T47D (cell line): Measurements from ENCODE around the gene VGF.
"Not testable (repeated sequence)": the region's sequence is repeated elsewhere in the genome, so short reads cannot be mapped to it uniquely, and the experiment has no call there.

Experiments
- DNase-seq, 2 experiments: peaks; one replicate each; pipeline versions ENCODE4 v3.0.0 to v3.0.0-alpha.2; 2011 to 2012; ENCODE audit warnings: low read depth in 1 of 2, low spot score in 1 of 2
- JUND ChIP-seq: IDR thresholded peaks from 2 replicates; pipeline ENCODE4 v1.6.1; 2012; ENCODE audit warnings: low read depth
- in situ Hi-C: cut with HindIII; loops from 2 replicates; pipeline ENCODE4 v1.10.0; 2016; ENCODE audit warnings: low sequenced_read_pairs, low pct_unique_long_range_greater_than_20kb

Gene VGF

DNA sequence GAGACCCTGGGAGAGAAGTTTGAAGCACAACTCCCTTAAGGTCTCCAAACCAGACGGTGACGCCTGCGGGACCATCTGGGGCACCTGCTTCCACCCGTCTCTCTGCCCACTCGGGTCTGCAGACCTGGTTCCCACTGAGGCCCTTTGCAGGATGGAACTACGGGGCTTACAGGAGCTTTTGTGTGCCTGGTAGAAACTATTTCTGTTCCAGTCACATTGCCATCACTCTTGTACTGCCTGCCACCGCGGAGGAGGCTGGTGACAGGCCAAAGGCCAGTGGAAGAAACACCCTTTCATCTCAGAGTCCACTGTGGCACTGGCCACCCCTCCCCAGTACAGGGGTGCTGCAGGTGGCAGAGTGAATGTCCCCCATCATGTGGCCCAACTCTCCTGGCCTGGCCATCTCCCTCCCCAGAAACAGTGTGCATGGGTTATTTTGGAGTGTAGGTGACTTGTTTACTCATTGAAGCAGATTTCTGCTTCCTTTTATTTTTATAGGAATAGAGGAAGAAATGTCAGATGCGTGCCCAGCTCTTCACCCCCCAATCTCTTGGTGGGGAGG lies 27.6 kb downstream of the VGF start:
- TF ChIP-seq JUND, result no peak
- in situ Hi-C loops, result no loop called here
- DNase-seq, result no peak

DNA sequence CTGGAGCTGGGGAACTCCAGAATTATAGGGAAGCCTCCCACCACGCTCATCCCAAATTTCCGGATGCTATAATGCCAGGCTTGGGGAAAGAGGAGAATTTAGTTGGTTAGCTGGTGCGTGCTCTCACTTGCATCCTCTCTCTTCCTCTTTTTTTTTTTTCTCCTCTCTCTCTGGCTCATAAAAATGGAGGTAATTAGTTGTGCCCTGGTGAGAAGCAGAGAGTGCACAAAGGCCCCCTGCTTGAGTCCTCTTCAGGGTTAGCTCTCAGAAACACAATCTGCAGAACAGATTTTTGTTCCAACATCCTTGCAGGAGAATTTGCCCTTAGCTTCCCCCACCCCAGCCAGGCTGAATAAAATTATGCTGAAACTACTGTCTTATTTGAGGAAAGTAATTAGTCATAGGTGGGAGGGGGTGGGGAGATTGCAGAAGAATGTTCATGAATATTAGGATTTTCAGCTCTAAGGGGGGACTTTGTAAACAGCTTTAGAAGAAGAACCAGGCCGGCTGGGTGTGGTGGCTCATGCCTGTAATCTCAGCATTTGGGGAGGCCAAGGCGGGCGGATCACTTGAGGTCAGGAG lies 30.9 kb downstream of the VGF start:
- DNase-seq, result no peak
- in situ Hi-C loops, result no loop called here
- no peak for TF ChIP-seq JUND

GRCh38 chr7:101133621-101134398 lies 31.6 kb downstream of the VGF start:
- in situ Hi-C loops, result no loop called here
- DNase-seq, result no peak
- no peak for TF ChIP-seq JUND

GRCh38 chr7:101132626-101133600 lies 32.5 kb downstream of the VGF start:
- in situ Hi-C loops, DNase-seq: not testable (repeated sequence)

DNA sequence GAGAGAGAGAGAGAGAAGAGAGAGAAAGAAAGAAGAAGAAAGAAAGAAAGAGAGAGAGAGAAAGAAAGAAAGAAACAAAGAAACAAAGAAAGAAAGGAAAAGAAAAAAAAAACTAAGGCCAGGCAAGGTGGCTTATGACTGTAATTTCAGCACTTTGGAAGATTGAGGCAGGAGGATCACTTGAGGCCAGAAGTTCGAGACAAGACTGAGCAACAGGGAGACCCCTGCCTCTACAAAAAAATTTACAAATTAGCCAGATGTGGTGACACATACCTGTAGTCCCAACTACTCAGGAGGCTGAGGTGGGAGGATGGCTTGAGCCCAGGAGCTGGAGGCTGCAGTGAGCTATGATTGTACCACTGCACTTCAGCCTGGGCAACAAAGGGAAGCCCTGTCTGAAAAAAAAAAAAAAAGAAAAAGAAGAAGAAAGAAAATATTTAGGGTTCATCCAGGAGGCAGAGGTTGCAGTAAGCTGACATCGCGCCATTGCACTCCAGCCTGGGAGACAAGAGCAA lies 35.7 kb downstream of the VGF start:
- in situ Hi-C loops, result no loop called here
- DNase-seq, result no peak
- TF ChIP-seq JUND, result no peak

- no peak for DNase-seq
- TF ChIP-seq JUND, result no peak
- in situ Hi-C loops, result no loop called here
Measured at GRCh38 chr7:101128040-101128834, 37.1 kb downstream of the VGF start.

DNA sequence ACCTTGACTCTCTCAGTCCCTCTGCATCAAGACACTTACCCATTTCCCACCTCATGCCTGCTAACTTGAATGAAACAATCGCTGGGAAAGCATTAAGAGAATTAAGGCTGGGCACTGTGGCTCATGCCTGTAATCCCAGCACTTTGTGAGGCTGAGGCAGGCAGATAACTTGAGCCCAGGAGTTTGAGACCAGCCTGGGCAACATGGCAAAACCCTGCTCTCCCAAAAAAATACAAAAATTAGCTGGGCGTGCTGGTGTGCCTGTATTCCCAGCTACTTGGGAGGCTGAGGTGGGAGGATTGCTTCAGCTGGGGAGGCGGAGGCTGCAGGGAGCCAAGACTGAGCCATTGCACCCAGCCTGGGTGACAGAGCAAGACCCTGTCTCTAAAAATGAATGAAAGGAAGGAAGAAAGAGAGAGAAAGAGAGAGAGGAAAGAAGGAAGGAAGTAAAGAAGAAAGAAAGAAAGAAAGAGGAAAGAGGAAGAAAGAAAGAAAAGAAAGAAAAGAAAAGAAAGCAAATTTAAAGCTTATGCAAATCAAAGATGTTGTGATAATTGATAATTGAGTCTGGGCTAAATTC lies 37.8 kb downstream of the VGF start:
- DNase-seq, result no peak
- TF ChIP-seq JUND, result no peak
- in situ Hi-C loops, result no loop called here

DNA sequence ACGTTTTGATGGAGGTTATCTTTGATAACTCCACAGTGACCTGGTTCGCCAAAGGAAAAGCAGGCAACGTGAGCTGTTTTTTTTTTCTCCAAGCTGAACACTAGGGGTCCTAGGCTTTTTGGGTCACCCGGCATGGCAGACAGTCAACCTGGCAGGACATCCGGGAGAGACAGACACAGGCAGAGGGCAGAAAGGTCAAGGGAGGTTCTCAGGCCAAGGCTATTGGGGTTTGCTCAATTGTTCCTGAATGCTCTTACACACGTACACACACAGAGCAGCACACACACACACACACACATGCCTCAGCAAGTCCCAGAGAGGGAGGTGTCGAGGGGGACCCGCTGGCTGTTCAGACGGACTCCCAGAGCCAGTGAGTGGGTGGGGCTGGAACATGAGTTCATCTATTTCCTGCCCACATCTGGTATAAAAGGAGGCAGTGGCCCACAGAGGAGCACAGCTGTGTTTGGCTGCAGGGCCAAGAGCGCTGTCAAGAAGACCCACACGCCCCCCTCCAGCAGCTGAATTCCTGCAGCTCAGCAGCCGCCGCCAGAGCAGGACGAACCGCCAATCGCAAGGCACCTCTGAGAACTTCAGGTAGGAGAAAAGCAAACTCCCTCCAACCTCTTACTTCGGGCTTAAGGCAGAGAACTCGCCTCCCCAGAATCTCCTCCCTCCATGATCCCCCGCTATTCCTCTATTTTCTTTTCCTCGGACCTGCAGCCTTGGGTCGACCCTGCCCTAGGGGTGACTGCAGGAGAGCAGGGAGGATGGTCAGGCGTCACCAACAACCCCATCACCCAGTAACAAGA lies 38.5 kb downstream of the VGF start, which contains the start of gene SERPINE1:
TSS of gene SERPINE1 (plus strand) at position 454 of the 809 bp plus-strand sequence. CDS start 1,290 bp downstream, outside the sequence.
- no peak for TF ChIP-seq JUND
- no peak for DNase-seq
- in situ Hi-C loops, result no loop called here

- in situ Hi-C loops, result no loop called here
- DNase-seq, result no peak
- no peak for TF ChIP-seq JUND
Measured at GRCh38 chr7:101125989-101126650, 39.2 kb downstream of the VGF start.

DNA sequence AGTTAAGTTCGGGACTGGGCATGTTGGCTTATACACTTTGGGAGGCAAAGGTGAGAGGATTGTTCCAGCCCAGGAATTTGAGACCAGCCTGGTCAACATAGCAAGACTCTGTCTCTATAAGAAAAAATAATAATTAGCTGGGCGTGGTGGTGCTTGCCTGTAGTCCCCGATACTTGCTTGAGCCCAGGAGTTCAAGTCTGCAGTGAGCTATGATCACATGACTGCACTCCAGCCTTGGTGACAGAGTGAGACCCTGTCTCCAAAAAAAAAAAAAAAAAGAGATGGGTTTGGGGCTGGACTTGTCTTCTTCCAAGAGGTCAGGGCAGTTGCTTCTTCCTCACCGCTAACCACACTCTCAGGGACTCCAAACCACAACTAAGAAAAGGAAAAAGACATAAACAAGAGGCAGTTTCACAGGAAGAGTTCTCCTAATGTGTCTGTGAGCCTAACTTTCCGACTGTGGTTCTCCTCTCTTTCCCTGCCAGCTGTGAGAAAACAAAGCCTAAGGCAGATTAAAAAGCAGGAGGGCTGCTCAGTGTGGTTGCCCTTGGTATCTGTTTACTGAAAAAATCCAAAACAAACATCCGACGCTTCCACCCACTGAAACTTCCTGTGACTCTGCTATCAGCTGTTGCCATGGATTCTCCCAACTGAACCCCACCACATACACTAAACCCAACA lies 40.9 kb downstream of the VGF start:
- in situ Hi-C loops, result no loop called here
- peak in 1 of 2 experiments; percentile 10 for DNase-seq

More for the DNA sequence above, 40.9 kb downstream of the VGF start:
- no peak for TF ChIP-seq JUND
